CD14-positive monocyte (primary cell): ENCODE data around the gene RGS7. TPM values are rescaled to one million over a fixed set of nuclear protein-coding genes. Genes with fewer than 3 reads are reported as not detected.

Experiments
- DNase-seq, 3 donors: peaks; one replicate each; pipeline ENCODE4 v3.0.0-alpha.2; 2011 to 2022
- H2AFZ ChIP-seq: 2 replicates; pipeline ENCODE4 v1.6.0; 2012; ENCODE audit warnings: mild to moderate bottlenecking, low read depth, low read length, inconsistent platforms; ENCODE audit not compliant: insufficient read depth, poor library complexity, severe bottlenecking
- H3K27ac ChIP-seq, 2 donors: 1 replicate in 1 of 2; 2 replicates in 1 of 2; pipeline ENCODE4 v1.5.1; 2012 to 2013; ENCODE audit warnings: low read length in 2 of 2, control low read depth in 1 of 2, inconsistent platforms in 1 of 2, low read depth in 1 of 2, mild to moderate bottlenecking in 1 of 2
- H3K27me3 ChIP-seq, 2 donors: one replicate each; pipeline versions ENCODE4 v1.6.0 to v1.6.1; 2011 to 2013; ENCODE audit warnings: low read length in 2 of 2; ENCODE audit not compliant: control insufficient read depth in 2 of 2, insufficient read depth in 2 of 2
- H3K36me3 ChIP-seq, 2 donors: replicated peaks in 1 of 2; 1 replicate in 1 of 2; 2 replicates in 1 of 2; pipeline versions ENCODE4 v1.5.1 to v1.6.1; 2012 to 2013; ENCODE audit warnings: low read length in 2 of 2, control low read depth in 1 of 2, inconsistent platforms in 1 of 2, mild to moderate bottlenecking in 1 of 2; ENCODE audit not compliant: insufficient read depth in 2 of 2, control insufficient read depth in 1 of 2
- H3K4me1 ChIP-seq, 2 donors: 1 replicate in 1 of 2; 2 replicates in 1 of 2; pipeline versions ENCODE4 v1.5.1 to v1.6.1; 2012 to 2013; ENCODE audit warnings: low read length in 2 of 2, control low read depth in 1 of 2, inconsistent platforms in 1 of 2, mild to moderate bottlenecking in 1 of 2, moderate library complexity in 1 of 2; ENCODE audit not compliant: insufficient read depth in 2 of 2, control insufficient read depth in 1 of 2
- H3K4me2 ChIP-seq: replicated peaks from 2 replicates; pipeline ENCODE3; 2012; ENCODE audit warnings: low read length, moderate library complexity, mild to moderate bottlenecking; ENCODE audit not compliant: poor library complexity, severe bottlenecking; ENCODE audit errors: extremely low read depth
- H3K4me3 ChIP-seq, 3 experiments: fragments of 200-600 bp in 1 of 3; sonication (generic) in 1 of 3; replicated peaks in 1 of 3; 1 replicate in 2 of 3; 2 replicates in 1 of 3; pipeline ENCODE4 v1.5.1; 2011 to 2013; ENCODE audit warnings: low read length in 3 of 3, mild to moderate bottlenecking in 3 of 3, control low read depth in 2 of 3, low read depth in 2 of 3, inconsistent platforms in 1 of 3, moderate library complexity in 1 of 3
- H3K79me2 ChIP-seq: 2 replicates; pipeline ENCODE4 v1.6.0; 2012; ENCODE audit warnings: mild to moderate bottlenecking, control low read depth, inconsistent platforms, low read length, moderate library complexity; ENCODE audit not compliant: insufficient read depth
- H3K9ac ChIP-seq: 2 replicates; pipeline ENCODE4 v1.6.0; 2017; ENCODE audit warnings: low read length, mild to moderate bottlenecking; ENCODE audit not compliant: insufficient read depth, poor library complexity, severe bottlenecking
- H3K9me3 ChIP-seq, 2 donors: replicated peaks in 1 of 2; 1 replicate in 1 of 2; 2 replicates in 1 of 2; pipeline versions ENCODE4 v1.5.1 to v1.6.1; 2012 to 2013; ENCODE audit warnings: low read length in 2 of 2, control low read depth in 1 of 2; ENCODE audit not compliant: control insufficient read depth in 1 of 2, insufficient read depth in 1 of 2
- H4K20me1 ChIP-seq: 2 replicates; pipeline ENCODE4 v1.6.0; 2012; ENCODE audit warnings: mild to moderate bottlenecking, low read length, control low read depth, moderate library complexity; ENCODE audit not compliant: insufficient read depth
- H3K27ac Mint-ChIP-seq, 7 donors: one replicate each; pipeline ENCODE4 v1.8.0; 2020; ENCODE audit warnings: mild to moderate bottlenecking in 7 of 7, mixed read lengths in 7 of 7, moderate library complexity in 6 of 7, inconsistent platforms in 2 of 7
- H3K27me3 Mint-ChIP-seq, 3 donors: one replicate each; pipeline ENCODE4 v1.8.0; 2021 to 2022; ENCODE audit warnings: low read depth in 3 of 3, mild to moderate bottlenecking in 3 of 3, mixed read lengths in 3 of 3, moderate library complexity in 3 of 3, inconsistent platforms in 1 of 3
- H3K36me3 Mint-ChIP-seq, 2 donors: one replicate each; pipeline ENCODE4 v1.8.0; 2020; ENCODE audit warnings: mixed read lengths in 2 of 2, inconsistent platforms in 1 of 2, mild to moderate bottlenecking in 1 of 2
- H3K4me1 Mint-ChIP-seq: one replicate; pipeline ENCODE4 v1.8.0; 2020; ENCODE audit warnings: mild to moderate bottlenecking, mixed read lengths
- H3K4me3 Mint-ChIP-seq, 2 donors: one replicate each; pipeline ENCODE4 v1.8.0; 2020; ENCODE audit warnings: mild to moderate bottlenecking in 2 of 2, mixed read lengths in 2 of 2, moderate library complexity in 1 of 2
- H3K9me3 Mint-ChIP-seq, 7 donors: one replicate each; pipeline ENCODE4 v1.8.0; 2020 to 2022; ENCODE audit warnings: mixed read lengths in 7 of 7, mild to moderate bottlenecking in 6 of 7, moderate library complexity in 6 of 7, inconsistent platforms in 2 of 7
- WGBS: methylation state at CpG from one replicate; pipeline ENCODE4 v1.1.5; 2013; ENCODE audit warnings: missing lambda C conversion rate; ENCODE audit not compliant: insufficient coverage; 5-methylcytosine and 5-hydroxymethylcytosine counted together
- intact Hi-C, 2 donors: fragments of 100-400 bp; cut with micrococcal nuclease; formaldehyde crosslinking; loops; one replicate each; pipeline versions ENCODE4 v1.15.0 to v1.15.1; 2023
- polyA plus RNA-seq, 3 donors: library from polyadenylated mRNA; depleted of rRNA in 1 of 3; unstranded in 2 of 3; stranded (reverse) in 1 of 3; fragments of 300-500 nt in 2 of 3; fragments of >200 nt in 1 of 3; fragmentation: Illumina TruSeq in 2 of 3; gene quantifications; 1 replicate in 2 of 3; 2 replicates in 1 of 3; pipeline ENCODE4 v1.2.3, GENCODE V29; 2012 to 2021
- TF ChIP-seq, protein P1 (sequence below): fragments of 200-600 bp; IDR thresholded peaks from one replicate; pipeline ENCODE4 v1.8.0; 2022; ENCODE audit warnings: antibody characterized with exemption, mild to moderate bottlenecking

Gene RGS7
- polyA plus RNA-seq, 3 donors, result not detected

DNA sequence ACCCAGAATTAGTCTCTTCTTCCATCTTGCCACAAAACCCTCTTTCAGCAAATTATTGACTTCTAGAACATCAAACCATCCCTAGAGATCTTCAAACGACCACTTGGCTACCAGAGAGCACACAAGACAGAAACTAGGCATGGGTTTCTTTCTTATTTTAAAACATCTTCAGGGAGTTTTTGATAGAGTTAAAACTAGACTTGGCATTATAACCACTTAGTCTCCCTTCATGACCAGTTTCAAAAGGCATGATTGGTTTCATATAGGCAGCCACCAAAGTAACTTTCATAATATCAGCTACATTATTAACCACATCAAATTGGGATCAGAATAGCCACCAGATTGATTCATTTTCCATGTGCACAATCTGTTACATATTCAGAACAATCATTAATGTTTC lies 376.7 kb downstream of the RGS7 start:
- no peaks in the 10 kb centered on the region for H3K9me3 ChIP-seq
- no peak overlapping the region for H3K4me3 Mint-ChIP-seq
- WGBS, result no CpG with 5 or more reads among the region's 1 CpG

DNA sequence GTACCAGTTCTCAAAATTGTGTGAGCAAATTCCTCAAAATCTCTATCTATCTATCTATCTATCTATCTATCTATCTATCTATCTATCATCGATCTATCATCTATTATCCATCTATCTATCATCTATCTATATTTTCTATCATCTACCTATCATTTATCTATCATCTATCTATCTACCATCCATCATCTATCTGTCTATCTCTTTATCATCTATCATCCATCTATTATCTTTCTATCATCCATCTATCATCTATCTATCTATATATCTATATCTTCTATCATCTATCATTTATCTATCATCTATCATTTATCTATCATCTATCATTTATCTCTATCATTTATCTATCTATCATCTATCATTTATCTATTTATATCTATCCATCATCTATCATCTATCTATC lies 380.3 kb downstream of the RGS7 start:
- H3K27ac Mint-ChIP-seq, result no peak overlapping the region
- Histone ChIP-seq H3K4me3 (no peak overlapping the region), H3K4me1 (no peaks in the 10 kb centered on the region), H3K9ac (no peak overlapping the region), H3K36me3 (no peaks in the 10 kb centered on the region), H4K20me1 (no peaks in the 10 kb centered on the region), H3K27ac (no peak overlapping the region), H3K79me2 (no peaks in the 10 kb centered on the region), H3K4me2 (no peak overlapping the region), H3K9me3 (peaks cover 0 to 3% of the 10 kb centered on the region in 2 donors), H2AFZ (no peak overlapping the region), H3K27me3 (no peaks in the 10 kb centered on the region)
- WGBS, result 80% methylated on average over 1 of the region's 1 CpG
- intact Hi-C loops, result no loop called here
- DNase-seq, result no peak
- TF ChIP-seq, protein P1, sequence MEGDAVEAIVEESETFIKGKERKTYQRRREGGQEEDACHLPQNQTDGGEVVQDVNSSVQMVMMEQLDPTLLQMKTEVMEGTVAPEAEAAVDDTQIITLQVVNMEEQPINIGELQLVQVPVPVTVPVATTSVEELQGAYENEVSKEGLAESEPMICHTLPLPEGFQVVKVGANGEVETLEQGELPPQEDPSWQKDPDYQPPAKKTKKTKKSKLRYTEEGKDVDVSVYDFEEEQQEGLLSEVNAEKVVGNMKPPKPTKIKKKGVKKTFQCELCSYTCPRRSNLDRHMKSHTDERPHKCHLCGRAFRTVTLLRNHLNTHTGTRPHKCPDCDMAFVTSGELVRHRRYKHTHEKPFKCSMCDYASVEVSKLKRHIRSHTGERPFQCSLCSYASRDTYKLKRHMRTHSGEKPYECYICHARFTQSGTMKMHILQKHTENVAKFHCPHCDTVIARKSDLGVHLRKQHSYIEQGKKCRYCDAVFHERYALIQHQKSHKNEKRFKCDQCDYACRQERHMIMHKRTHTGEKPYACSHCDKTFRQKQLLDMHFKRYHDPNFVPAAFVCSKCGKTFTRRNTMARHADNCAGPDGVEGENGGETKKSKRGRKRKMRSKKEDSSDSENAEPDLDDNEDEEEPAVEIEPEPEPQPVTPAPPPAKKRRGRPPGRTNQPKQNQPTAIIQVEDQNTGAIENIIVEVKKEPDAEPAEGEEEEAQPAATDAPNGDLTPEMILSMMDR, result no peak
- H3K4me3 Mint-ChIP-seq, result no peak overlapping the region
- H3K9me3 Mint-ChIP-seq, result peaks cover 0 to 13% (median 3%) of the 10 kb centered on the region in 7 donors
- no peaks in the 10 kb centered on the region for H3K27me3 Mint-ChIP-seq
- no peaks in the 10 kb centered on the region for H3K4me1 Mint-ChIP-seq
- H3K36me3 Mint-ChIP-seq, result no peaks in the 10 kb centered on the region

More for the DNA sequence above, 376.7 kb downstream of the RGS7 start:
- Histone ChIP-seq H2AFZ (no peak overlapping the region), H3K4me3 (no peak overlapping the region), H3K36me3 (no peaks in the 10 kb centered on the region), H3K27me3 (no peaks in the 10 kb centered on the region), H3K79me2 (no peaks in the 10 kb centered on the region), H3K27ac (no peak overlapping the region), H3K9ac (no peak overlapping the region), H3K4me2 (no peak overlapping the region), H4K20me1 (no peaks in the 10 kb centered on the region), H3K4me1 (no peaks in the 10 kb centered on the region)
- TF ChIP-seq, protein P1, result no peak
- no peak for DNase-seq
- intact Hi-C loops, result no loop called here
- H3K27ac Mint-ChIP-seq, result no peak overlapping the region
- H3K9me3 Mint-ChIP-seq, result peaks cover 0 to 5% (median 2%) of the 10 kb centered on the region in 7 donors
- H3K27me3 Mint-ChIP-seq, result no peaks in the 10 kb centered on the region
- no peaks in the 10 kb centered on the region for H3K36me3 Mint-ChIP-seq
- no peaks in the 10 kb centered on the region for H3K4me1 Mint-ChIP-seq
